DND-41 (cell line): ENCODE results near the gene MYO1D.

Source experiments
- ATAC-seq: fragments of 200-7000 bp; cut with Tn5 transposase; 3 replicates; pipeline ENCODE4 v1.9.1; 2021; ENCODE audit warnings: low read depth; ENCODE audit not compliant: insufficient read depth
- DNase-seq: peaks from one replicate; pipeline ENCODE4 v3.0.0-alpha.2; 2020
- H2AFZ ChIP-seq: 2 replicates; pipeline ENCODE4 v1.6.0; 2012; ENCODE audit warnings: low read depth, low read length
- H3K27ac ChIP-seq: 2 replicates; pipeline ENCODE4 v1.5.1; 2012; ENCODE audit warnings: low read length, inconsistent platforms
- H3K27me3 ChIP-seq: fragments of 200-600 bp; sonication (generic); 2 replicates; pipeline ENCODE4 v1.6.0; 2012; ENCODE audit warnings: low read length, mild to moderate bottlenecking, inconsistent platforms; ENCODE audit not compliant: insufficient read depth, poor library complexity
- H3K36me3 ChIP-seq: 2 replicates; pipeline ENCODE4 v1.5.1; 2012; ENCODE audit warnings: low read length, inconsistent platforms; ENCODE audit not compliant: insufficient read depth
- H3K4me1 ChIP-seq: 2 replicates; pipeline ENCODE4 v1.5.1; 2012; ENCODE audit warnings: mild to moderate bottlenecking, low read length; ENCODE audit not compliant: insufficient read depth
- H3K4me2 ChIP-seq: 2 replicates; pipeline ENCODE4 v1.6.0; 2012; ENCODE audit warnings: mild to moderate bottlenecking, moderate library complexity, low read length, inconsistent platforms; ENCODE audit not compliant: insufficient read depth
- H3K4me3 ChIP-seq, 2 experiments: fragments of 200-600 bp in 1 of 2; shearing (Covaris generic) in 1 of 2; 2 replicates each; pipeline ENCODE4 v1.5.1; 2012 to 2016; ENCODE audit warnings: inconsistent platforms in 2 of 2, low read length in 2 of 2, mild to moderate bottlenecking in 2 of 2, low read depth in 1 of 2, moderate library complexity in 1 of 2
- H3K79me2 ChIP-seq: 2 replicates; pipeline ENCODE4 v1.6.0; 2012; ENCODE audit warnings: low read length, inconsistent platforms; ENCODE audit not compliant: insufficient read depth
- H3K9ac ChIP-seq: 2 replicates; pipeline ENCODE4 v1.6.0; 2012; ENCODE audit warnings: low read depth, mild to moderate bottlenecking, inconsistent platforms, low read length, moderate library complexity
- H3K9me3 ChIP-seq: 2 replicates; pipeline ENCODE4 v1.5.1; 2012; ENCODE audit warnings: low read length, moderate library complexity, mild to moderate bottlenecking, inconsistent platforms; ENCODE audit not compliant: insufficient read depth, severe bottlenecking
- H4K20me1 ChIP-seq: 2 replicates; pipeline ENCODE4 v1.6.0; 2012; ENCODE audit warnings: low read length; ENCODE audit not compliant: insufficient read depth
- CTCF ChIP-seq: IDR thresholded peaks from 2 replicates; pipeline ENCODE4 v1.5.1; 2012; ENCODE audit warnings: borderline replicate concordance, low read length, moderate library complexity, mild to moderate bottlenecking; ENCODE audit not compliant: poor library complexity, severe bottlenecking; ENCODE audit errors: extremely low read depth
- EZH2 ChIP-seq: IDR thresholded peaks from 3 replicates; pipeline ENCODE4 v1.6.1; 2012; ENCODE audit warnings: borderline replicate concordance, low read depth, mild to moderate bottlenecking, moderate library complexity, low read length, inconsistent platforms; ENCODE audit not compliant: severe bottlenecking

Gene MYO1D

GRCh38 chr17:32769846-32770245 is 107.1 kb downstream of the MYO1D start:
- H2AFZ ChIP-seq: no peak overlapping the region
- H3K27ac ChIP-seq: no peak overlapping the region
- peaks cover 15% of the 10 kb centered on the region for H3K27me3 ChIP-seq
- no peaks in the 10 kb centered on the region; the same call in 1 of the 2 replicates for H4K20me1 ChIP-seq
- H3K4me3 ChIP-seq: no peak overlapping the region
- no peaks in the 10 kb centered on the region for H3K79me2 ChIP-seq
- DNase-seq: no peak
- no peak overlapping the region for H3K9ac ChIP-seq
- no peaks in the 10 kb centered on the region for H3K4me1 ChIP-seq
- no peaks in the 10 kb centered on the region for H3K36me3 ChIP-seq
- H3K4me2 ChIP-seq: no peak overlapping the region
- no peaks in the 10 kb centered on the region for H3K9me3 ChIP-seq
- ATAC-seq: no peak
- peak; percentile 13 for TF ChIP-seq CTCF
- no peak for TF ChIP-seq EZH2

GRCh38 chr17:32763855-32764439 is 113.0 kb downstream of the MYO1D start:
- no peak overlapping the region for H3K27ac ChIP-seq
- DNase-seq (no peak), ATAC-seq (no peak)
- H3K79me2 ChIP-seq: no peaks in the 10 kb centered on the region
- no peak overlapping the region for H3K9ac ChIP-seq
- no peak overlapping the region for H3K4me3 ChIP-seq
- TF ChIP-seq EZH2 (no peak), CTCF (no peak)
- no peaks in the 10 kb centered on the region; the same call in 1 of the 2 replicates for H4K20me1 ChIP-seq
- H2AFZ ChIP-seq: no peak overlapping the region
- H3K4me1 ChIP-seq: no peaks in the 10 kb centered on the region
- H3K9me3 ChIP-seq: no peaks in the 10 kb centered on the region
- peaks cover 29% of the 10 kb centered on the region for H3K27me3 ChIP-seq
- H3K36me3 ChIP-seq: no peaks in the 10 kb centered on the region
- no peak overlapping the region for H3K4me2 ChIP-seq

- no peak overlapping the region for H3K4me3 ChIP-seq
- H3K27ac ChIP-seq: no peak overlapping the region
- H4K20me1 ChIP-seq: no peaks in the 10 kb centered on the region
- H3K27me3 ChIP-seq: peaks cover 21% of the 10 kb centered on the region
- TF ChIP-seq CTCF: no peak
- TF ChIP-seq EZH2: no peak
- no peaks in the 10 kb centered on the region for H3K4me1 ChIP-seq
- no peak overlapping the region for H2AFZ ChIP-seq
- no peaks in the 10 kb centered on the region for H3K9me3 ChIP-seq
- H3K9ac ChIP-seq: no peak overlapping the region
- H3K4me2 ChIP-seq: no peak overlapping the region
- DNase-seq (no peak), ATAC-seq (no peak)
- no peaks in the 10 kb centered on the region for H3K79me2 ChIP-seq
- no peaks in the 10 kb centered on the region for H3K36me3 ChIP-seq
Measured at GRCh38 chr17:32759476-32759875, 117.4 kb downstream of the MYO1D start.

GRCh38 chr17:32757963-32758362 is 119.0 kb downstream of the MYO1D start:
- no peak for DNase-seq
- no peak overlapping the region for H2AFZ ChIP-seq
- peaks cover 21% of the 10 kb centered on the region for H3K27me3 ChIP-seq
- no peak overlapping the region for H3K4me3 ChIP-seq
- H4K20me1 ChIP-seq: no peaks in the 10 kb centered on the region
- H3K9me3 ChIP-seq: no peaks in the 10 kb centered on the region
- no peak overlapping the region for H3K4me2 ChIP-seq
- H3K36me3 ChIP-seq: no peaks in the 10 kb centered on the region
- H3K9ac ChIP-seq: no peak overlapping the region
- no peaks in the 10 kb centered on the region for H3K79me2 ChIP-seq
- H3K4me1 ChIP-seq: no peaks in the 10 kb centered on the region
- no peak for ATAC-seq
- TF ChIP-seq CTCF (no peak), EZH2 (no peak)
- H3K27ac ChIP-seq: no peak overlapping the region
